ENCODE measurements around the gene SUSD3.

DNA sequence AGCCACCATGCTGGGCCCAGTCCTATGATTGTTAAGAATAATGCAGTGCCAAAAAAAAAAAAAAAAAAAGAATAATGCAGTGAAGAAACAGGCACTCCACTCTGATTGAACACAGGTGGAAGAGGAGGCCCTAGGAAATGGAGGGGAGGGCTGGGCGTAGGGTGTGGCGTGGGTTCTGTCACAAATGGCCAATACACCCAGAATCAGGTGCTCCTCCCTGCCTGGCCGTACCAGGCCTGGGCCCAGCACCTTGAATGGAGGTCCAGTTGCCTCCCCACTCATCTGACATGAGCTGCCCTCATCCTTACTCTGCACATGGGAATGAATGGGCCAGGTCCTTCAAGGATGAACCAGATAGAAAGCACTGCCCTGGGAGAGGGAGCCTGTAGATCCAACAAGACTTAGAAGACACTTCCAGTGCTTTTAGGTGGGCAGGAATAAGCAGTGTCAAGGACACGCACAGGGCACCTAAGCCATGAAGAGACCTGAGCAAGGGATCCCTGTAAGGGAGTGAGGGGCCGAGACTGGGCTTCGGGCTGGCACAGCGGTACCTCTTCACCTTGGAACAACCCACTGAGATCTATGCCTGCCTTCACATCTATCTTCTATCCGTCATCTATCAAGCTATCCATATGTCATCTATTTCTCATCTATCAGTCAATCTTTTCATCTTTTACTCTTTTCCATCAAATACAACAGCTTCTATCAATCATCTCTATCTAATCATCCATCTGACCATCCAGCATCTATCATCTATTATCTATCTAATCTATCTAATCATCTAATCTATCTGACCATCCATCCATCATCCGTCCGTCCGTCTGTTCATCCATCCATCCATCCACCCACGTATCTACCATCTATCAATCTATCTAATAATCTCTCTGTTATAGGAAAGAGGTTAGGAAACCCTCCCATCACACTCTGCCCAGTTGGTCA is 59.7 kb downstream of the SUSD3 start:
- no peak for TF ChIP-seq CTCF (IDR thresholded peaks at IDR 0.05; ENCODE audit: low read depth, low read length, poor library complexity, severe bottlenecking)
- TF ChIP-seq EZH2phosphoT487 (IDR thresholded peaks at IDR 0.05; ENCODE audit: borderline replicate concordance, low read length) = no peak
